Keratinocyte (primary cell): ENCODE data around the gene MAST3. TPM values are rescaled to one million over a fixed set of nuclear protein-coding genes. Genes with fewer than 3 reads are reported as not detected.
A peak's percentile ranks its signal among the peaks of the same experiment; 100 is the strongest.

ENCODE experiments used
- DNase-seq: peaks from one replicate; pipeline ENCODE4 v3.0.0-alpha.2; 2011; ENCODE audit warnings: low read depth, missing footprints, low spot score
- FAIRE-seq: peaks from 2 replicates; lab custom pipeline; 2011; peaks lifted over from hg19 to GRCh38; lab: Jason Lieb, UNC
- H2AFZ ChIP-seq: 2 replicates; pipeline ENCODE4 v1.6.0; 2012; ENCODE audit warnings: low read length, control low read depth, inconsistent platforms; ENCODE audit not compliant: control insufficient read depth
- H3K27ac ChIP-seq: 2 replicates; pipeline ENCODE4 v1.5.1; 2011; ENCODE audit warnings: low read length; ENCODE audit not compliant: control insufficient read depth, insufficient read depth
- H3K27me3 ChIP-seq: 3 replicates; pipeline ENCODE4 v1.6.0; 2011; ENCODE audit warnings: low read length; ENCODE audit not compliant: control insufficient read depth, insufficient read depth; ENCODE audit errors: extremely low read depth
- H3K36me3 ChIP-seq, 2 experiments: 2 replicates in 1 of 2; 3 replicates in 1 of 2; pipeline ENCODE4 v1.5.1; 2011; ENCODE audit warnings: low read length in 2 of 2, mild to moderate bottlenecking in 1 of 2; ENCODE audit not compliant: control insufficient read depth in 2 of 2, insufficient read depth in 2 of 2; ENCODE audit errors: extremely low read depth in 1 of 2
- H3K4me1 ChIP-seq: 3 replicates; pipeline ENCODE4 v1.5.1; 2011; ENCODE audit warnings: low read length; ENCODE audit not compliant: control insufficient read depth, insufficient read depth; ENCODE audit errors: extremely low read depth
- H3K4me2 ChIP-seq: 3 replicates; pipeline ENCODE4 v1.6.0; 2011; ENCODE audit warnings: low read depth, low read length; ENCODE audit not compliant: control insufficient read depth, insufficient read depth; ENCODE audit errors: extremely low read depth
- H3K4me3 ChIP-seq, 3 experiments: fragments of 200-600 bp in 1 of 3; sonication (generic) in 1 of 3; 2 replicates in 2 of 3; 3 replicates in 1 of 3; pipeline ENCODE4 v1.5.1; 2011 to 2016; ENCODE audit warnings: low read length in 3 of 3, mild to moderate bottlenecking in 3 of 3, control low read depth in 2 of 3, inconsistent platforms in 1 of 3, low read depth in 1 of 3, mixed read lengths in 1 of 3, mixed run types in 1 of 3, moderate library complexity in 1 of 3; ENCODE audit not compliant: control insufficient read depth in 2 of 3, insufficient read depth in 2 of 3; ENCODE audit errors: extremely low read depth in 1 of 3
- H3K79me2 ChIP-seq: 2 replicates; pipeline ENCODE4 v1.6.0; 2012; ENCODE audit warnings: low read length; ENCODE audit not compliant: control insufficient read depth, insufficient read depth
- H3K9ac ChIP-seq: 3 replicates; pipeline ENCODE4 v1.6.0; 2011; ENCODE audit warnings: low read length; ENCODE audit not compliant: control insufficient read depth, insufficient read depth; ENCODE audit errors: extremely low read depth
- H3K9me1 ChIP-seq: 3 replicates; pipeline ENCODE4 v1.6.0; 2011; ENCODE audit warnings: low read length; ENCODE audit not compliant: control insufficient read depth, insufficient read depth; ENCODE audit errors: extremely low read depth
- H3K9me3 ChIP-seq: 2 replicates; pipeline ENCODE4 v1.5.1; 2012; ENCODE audit warnings: low read depth, low read length; ENCODE audit not compliant: control insufficient read depth
- H4K20me1 ChIP-seq: 3 replicates; pipeline ENCODE4 v1.6.0; 2011; ENCODE audit warnings: low read length; ENCODE audit not compliant: control insufficient read depth, insufficient read depth; ENCODE audit errors: extremely low read depth
- CTCF ChIP-seq, 3 experiments: IDR thresholded peaks in 1 of 3; conservative IDR thresholded peaks in 1 of 3; optimal IDR thresholded peaks in 1 of 3; 2 replicates in 2 of 3; 3 replicates in 1 of 3; pipeline versions ENCODE3 to v1.5.1; 2011; ENCODE audit warnings: low read length in 3 of 3, mild to moderate bottlenecking in 3 of 3, moderate library complexity in 2 of 3, control low read depth in 1 of 3, inconsistent platforms in 1 of 3; ENCODE audit not compliant: insufficient read depth in 2 of 3; ENCODE audit errors: extremely low read depth in 1 of 3
- EZH2 ChIP-seq: IDR thresholded peaks from one replicate; pipeline ENCODE4 v1.6.1; 2012; ENCODE audit warnings: inconsistent platforms, mild to moderate bottlenecking, low read length, moderate library complexity
- dilution Hi-C: fragments of 300-500 bp; cut with MboI; formaldehyde crosslinking; loops from one replicate; pipeline ENCODE4 v1.7.0; 2020; ENCODE audit warnings: low sequenced_read_pairs; ENCODE audit not compliant: extremely low pct_ligation_motif_present
- polyA plus RNA-seq, 5 experiments: library from polyadenylated mRNA; depleted of rRNA in 3 of 5; stranded (reverse) in 3 of 5; stranded (forward) in 1 of 5; unstranded in 1 of 5; fragments of >200 nt; gene quantifications; 1 replicate in 1 of 5; 2 replicates in 3 of 5; 3 replicates in 1 of 5; pipeline versions ENCODE4 v1.2.1 to v1.2.3, GENCODE V29; 2011 to 2012; ENCODE audit warnings: missing spikeins in 2 of 5, low read depth in 1 of 5, low replicate concordance in 1 of 5

Gene MAST3
- polyA plus RNA-seq, 1 donor (not counting 4 experiments of a cell fraction or from before 2014, with no cell fraction given), result 0.73 TPM

- H3K27ac ChIP-seq, result no peak overlapping the region
Observed at GRCh38 chr19:18160493-18160970, 63.0 kb downstream of the MAST3 start.

GRCh38 chr19:18160971-18161635 lies 63.5 kb downstream of the MAST3 start:
- TF ChIP-seq EZH2, result no peak
- TF ChIP-seq CTCF (optimal IDR thresholded peaks at IDR 0.05 in 1 of 3, IDR thresholded peaks at IDR 0.05 in 1 of 3, conservative IDR thresholded peaks at IDR 0.05 in 1 of 3; ENCODE audit: extremely low read depth in 1 of 3, insufficient read depth in 2 of 3, low read length in 3 of 3), result peak in 2 of 3 experiments; percentile 32 to 79
- peak overlapping the region; percentile 84 for H3K4me2 ChIP-seq
- peak overlapping the region in 2 of 3 experiments; percentile 20 to 59 for H3K4me3 ChIP-seq
- DNase-seq (no peak), FAIRE-seq (no peak)
- dilution Hi-C loops, result no loop called here
- no peaks in the 10 kb centered on the region for H4K20me1 ChIP-seq
- peak overlapping the region; percentile 53 for H3K27ac ChIP-seq
- no peaks in the 10 kb centered on the region for H3K27me3 ChIP-seq
- H3K9ac ChIP-seq, result peak overlapping the region; percentile 60
- H3K36me3 ChIP-seq, result peaks cover 12 to 28% of the 10 kb centered on the region in 2 experiments
- no peaks in the 10 kb centered on the region for H3K9me3 ChIP-seq
- peak overlapping the region; percentile 51 for H2AFZ ChIP-seq
- H3K9me1 ChIP-seq, result no peaks in the 10 kb centered on the region
- peaks cover 24% of the 10 kb centered on the region for H3K4me1 ChIP-seq
- no peaks in the 10 kb centered on the region for H3K79me2 ChIP-seq

More at GRCh38 chr19:18160493-18160970, 63.0 kb downstream of the MAST3 start:
- Histone ChIP-seq H3K9ac (peak overlapping the region; percentile 55), H3K79me2 (peaks cover 1% of the 10 kb centered on the region), H2AFZ (no peak overlapping the region), H3K36me3 (peaks cover 12 to 26% of the 10 kb centered on the region in 2 experiments), H4K20me1 (no peaks in the 10 kb centered on the region), H3K4me3 (no peak overlapping the region), H3K4me1 (peaks cover 24% of the 10 kb centered on the region), H3K27me3 (no peaks in the 10 kb centered on the region), H3K4me2 (peak overlapping the region; percentile 34), H3K9me3 (no peaks in the 10 kb centered on the region), H3K9me1 (no peaks in the 10 kb centered on the region)
- dilution Hi-C loops, result no loop called here
- FAIRE-seq (no peak), DNase-seq (no peak)
- TF ChIP-seq EZH2 (no peak), CTCF (optimal IDR thresholded peaks at IDR 0.05 in 1 of 3, IDR thresholded peaks at IDR 0.05 in 1 of 3, conservative IDR thresholded peaks at IDR 0.05 in 1 of 3; ENCODE audit: extremely low read depth in 1 of 3, insufficient read depth in 2 of 3, low read length in 3 of 3) (no peak)
